HG03342 (cell line): ENCODE data around the gene BEND2.
"Not testable (repeated sequence)": the region's sequence is repeated elsewhere in the genome, so short reads cannot be mapped to it uniquely, and the experiment has no call there.

Experiments used
- ATAC-seq: cut with Tn5 transposase; IDR thresholded peaks from one replicate; pipeline ENCODE4 v1.9.1; 2021; ENCODE audit warnings: mild to moderate bottlenecking, moderate library complexity; ENCODE audit not compliant: unreplicated experiment

Gene BEND2

DNA sequence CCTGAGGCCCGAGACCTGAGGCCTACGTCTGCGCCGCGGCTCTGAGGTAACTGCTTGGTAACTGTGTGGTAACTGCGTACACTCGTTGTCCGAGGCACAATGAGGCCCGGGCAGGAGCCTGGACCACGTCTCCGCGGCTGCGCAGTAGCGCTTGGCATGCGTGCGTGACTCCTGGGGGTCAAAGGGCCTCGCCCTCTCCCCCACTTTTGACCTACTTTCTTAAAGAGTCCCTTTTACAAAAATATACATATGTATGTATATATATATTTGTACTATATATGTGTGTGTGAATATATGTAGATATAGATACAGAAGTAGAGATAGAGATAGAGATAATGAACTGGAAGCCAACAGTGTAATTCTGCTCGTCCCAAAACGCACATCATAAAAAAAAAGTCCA lies at the start of gene BEND2:
Gene BEND2, minus strand, starts transcription at position 101 of the 400 bp plus-strand sequence. CDS start 136 bp downstream, outside the sequence.
- ATAC-seq: no peak

DNA sequence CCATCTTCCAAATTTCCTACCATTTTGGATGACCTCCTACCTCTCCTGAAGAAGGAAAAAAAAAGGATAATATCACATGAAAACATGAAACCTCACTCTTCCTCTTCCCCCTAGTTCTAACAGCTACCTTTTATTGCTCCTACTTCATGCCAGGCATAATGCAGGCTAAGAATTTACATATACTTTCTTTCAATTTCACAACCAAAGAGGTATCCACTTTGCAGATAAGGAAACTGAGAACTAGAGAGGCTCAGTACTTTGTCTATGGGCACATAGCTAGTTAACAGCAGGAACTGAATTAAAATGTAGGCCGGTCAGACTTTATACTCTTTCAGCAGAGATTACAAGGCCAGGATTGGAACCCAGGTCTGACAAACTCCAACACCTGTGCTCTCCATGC lies 34.4 kb upstream of the BEND2 start:
- no peak for ATAC-seq

DNA sequence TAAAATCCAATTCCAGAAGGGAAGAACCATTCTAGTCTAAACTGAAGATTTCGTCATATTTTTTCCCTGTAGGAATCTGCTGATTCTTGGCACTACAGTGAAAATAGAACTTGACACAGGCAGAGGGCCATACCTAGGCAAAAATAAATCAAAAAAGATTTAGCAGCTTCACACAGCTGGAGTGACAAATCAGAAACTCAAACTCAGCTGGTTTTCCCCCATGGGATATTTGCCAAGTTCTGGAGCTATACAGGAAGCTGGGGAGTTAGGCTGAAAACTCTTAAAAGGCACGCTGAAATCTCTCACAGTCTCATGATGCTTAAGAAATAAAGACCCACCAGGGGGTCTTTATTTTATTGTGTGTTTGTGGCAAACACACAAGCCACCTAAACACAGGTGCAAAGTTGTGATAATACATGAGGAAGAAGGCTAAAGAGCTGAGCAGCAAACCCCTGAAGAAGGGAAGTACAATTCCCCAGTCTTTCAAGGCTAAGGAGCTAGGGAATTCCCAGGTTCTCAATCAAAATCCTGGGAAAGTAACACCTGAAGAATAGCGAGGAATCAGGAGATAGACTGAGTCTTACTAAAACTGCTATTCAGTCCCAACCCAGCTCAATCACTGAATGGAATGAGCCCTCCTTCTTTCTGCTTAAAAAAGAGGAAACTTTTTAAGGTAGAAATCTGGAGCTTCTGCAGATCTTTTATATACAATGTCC lies 32.1 kb upstream of the BEND2 start:
- ATAC-seq: no peak

DNA sequence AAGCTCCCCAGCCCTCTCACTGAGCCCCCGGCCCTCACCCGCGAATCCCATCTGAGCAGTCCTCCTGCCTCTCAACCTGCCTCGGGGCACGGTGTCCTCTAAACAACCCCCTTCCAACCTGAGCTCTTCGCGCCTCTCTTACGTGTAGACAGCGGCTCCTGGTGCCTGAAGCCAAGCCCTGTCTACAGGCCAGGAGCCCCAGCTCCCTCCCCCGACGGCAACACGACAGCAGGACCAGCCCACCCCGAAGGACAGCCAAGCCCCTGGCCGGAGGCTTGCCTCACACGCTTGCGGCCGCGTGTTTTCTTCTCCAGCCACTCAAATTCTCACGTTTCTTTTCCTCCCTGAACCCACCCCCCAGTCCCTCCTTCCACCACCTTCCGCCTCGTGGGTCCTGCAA lies 9.0 kb upstream of the BEND2 start:
- ATAC-seq: not testable (repeated sequence)

DNA sequence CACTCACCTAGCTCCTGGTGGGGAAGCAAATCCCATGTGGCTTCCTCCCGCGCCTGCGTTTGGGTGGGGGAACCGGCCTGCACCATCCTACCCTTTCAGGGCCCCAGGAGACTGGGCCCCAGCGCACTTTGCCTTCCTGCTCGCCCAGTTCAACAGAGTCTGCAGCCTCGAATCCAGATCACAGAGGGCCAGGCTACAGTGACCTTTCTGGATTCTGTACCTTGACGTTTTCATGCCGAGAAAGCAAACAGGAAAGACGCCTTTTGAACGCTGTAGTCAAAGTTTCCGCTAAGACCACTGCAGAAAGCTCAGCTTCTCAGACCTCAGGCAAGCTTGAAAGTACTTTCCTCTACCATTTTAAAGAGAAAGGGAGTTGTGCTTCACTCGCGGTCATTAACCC lies 7.4 kb upstream of the BEND2 start:
- no peak for ATAC-seq

DNA sequence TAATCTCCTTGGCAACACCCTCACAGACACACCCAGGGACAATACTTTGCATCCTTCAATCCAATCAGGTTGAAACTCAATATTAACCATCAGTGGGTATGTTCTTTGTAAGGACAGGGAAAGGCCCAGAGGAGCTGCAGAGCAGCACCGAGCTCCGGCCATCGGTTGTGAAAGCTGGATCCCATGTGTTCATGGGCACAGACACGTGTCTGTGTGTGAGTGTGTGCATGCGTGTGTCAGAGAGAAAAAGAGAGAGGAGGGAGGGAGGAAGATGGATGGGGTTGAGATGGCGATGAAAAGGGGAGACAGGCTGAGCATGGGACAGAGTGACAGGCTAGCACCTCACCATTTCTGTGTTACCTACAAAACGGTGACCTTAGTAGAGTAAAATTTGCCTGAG lies 6.8 kb upstream of the BEND2 start:
- ATAC-seq: no peak

DNA sequence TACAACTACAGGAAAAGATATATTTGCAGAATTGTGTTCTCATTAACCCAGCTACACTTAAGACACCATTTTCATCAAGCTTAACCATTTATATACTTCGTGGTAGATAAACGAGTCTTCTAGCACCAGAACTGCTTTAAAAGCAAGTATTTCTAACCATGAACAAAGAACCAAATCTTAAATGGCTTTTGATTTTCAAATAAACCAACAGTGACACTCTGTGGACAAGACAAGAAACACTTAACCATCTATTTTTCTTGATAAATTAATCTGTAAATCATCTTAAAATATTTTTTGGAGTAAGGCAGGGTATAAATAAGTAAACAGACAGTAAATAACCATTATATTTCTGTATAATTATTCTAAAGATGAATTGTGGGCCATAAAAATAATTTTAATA lies 10.2 kb downstream of the BEND2 start:
- ATAC-seq: no peak

DNA sequence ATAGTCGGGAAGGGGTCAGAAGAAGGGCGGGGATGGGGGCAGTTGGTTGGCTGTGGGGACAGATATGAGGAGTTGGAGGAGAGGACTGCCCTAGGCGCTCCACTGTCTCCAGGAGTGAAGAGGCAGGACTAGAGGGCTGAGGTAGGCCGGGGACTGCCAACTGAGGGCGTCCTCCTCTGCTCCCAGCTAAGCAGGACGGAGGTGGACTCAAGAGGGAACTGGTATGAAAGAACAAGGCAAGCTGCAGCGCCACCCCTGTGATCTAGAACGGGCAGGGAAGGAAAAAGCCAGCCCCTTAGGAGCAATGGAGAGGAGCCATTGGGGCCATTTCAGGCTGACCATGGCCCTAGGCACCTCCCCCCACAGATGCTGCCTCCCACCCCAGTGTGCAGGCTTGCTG lies 14.0 kb downstream of the BEND2 start:
- ATAC-seq: no peak

DNA sequence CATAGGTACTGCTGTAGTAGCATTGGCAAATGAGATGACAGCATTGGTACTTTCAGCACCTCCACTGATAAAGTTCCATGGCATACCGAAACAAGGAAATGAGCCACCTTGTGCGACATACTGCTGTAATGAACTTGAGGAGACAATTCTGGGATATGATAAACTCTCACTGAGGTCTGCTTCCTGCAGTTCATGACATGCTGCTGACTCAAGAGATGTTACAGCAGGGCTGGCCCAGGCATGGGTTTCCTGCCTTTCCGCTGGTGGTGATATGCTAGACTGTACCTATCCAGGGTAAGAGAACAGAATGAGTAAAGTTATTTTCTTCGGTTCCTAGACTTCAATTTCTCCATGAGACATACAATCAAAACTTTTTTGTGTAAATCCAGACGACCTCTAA lies 17.1 kb downstream of the BEND2 start:
- no peak for ATAC-seq

DNA sequence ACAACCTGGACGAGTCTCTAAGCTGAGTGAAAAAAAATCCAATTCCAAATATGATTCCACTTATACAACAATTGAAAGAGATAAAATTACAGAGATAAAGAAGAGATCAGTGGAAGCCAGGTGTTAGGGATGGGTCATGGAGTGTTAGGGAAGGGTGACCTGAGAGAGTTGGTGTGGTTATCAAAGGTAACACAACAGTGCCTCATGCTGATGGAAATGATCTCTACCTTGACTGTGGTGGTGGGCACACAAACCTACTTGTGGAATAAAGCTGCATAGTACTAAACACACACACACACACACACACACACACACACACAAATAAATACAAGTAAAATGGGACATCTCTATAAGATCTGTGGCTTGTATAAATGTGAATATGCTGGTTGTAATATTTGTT lies 26.0 kb downstream of the BEND2 start:
- ATAC-seq: no peak

DNA sequence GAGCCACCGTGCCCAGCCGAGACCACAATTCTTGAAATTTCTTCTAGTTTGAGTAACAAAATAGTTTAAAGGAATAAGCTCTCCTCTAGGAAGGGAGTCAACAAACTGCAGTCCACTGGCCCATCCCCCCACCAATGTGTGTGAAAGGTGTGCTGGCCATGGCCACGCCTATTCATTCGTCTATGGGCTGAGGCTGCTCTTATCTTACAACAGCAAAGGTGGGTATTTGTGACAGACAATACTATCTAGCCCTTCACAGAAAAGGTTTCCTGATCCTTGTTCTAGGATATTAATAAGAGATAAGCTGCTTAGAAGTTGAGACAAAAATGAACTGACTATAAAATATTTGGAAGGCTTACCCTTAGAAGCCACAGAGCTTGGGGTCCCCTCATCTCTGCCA lies 41.2 kb downstream of the BEND2 start:
- ATAC-seq: no peak

DNA sequence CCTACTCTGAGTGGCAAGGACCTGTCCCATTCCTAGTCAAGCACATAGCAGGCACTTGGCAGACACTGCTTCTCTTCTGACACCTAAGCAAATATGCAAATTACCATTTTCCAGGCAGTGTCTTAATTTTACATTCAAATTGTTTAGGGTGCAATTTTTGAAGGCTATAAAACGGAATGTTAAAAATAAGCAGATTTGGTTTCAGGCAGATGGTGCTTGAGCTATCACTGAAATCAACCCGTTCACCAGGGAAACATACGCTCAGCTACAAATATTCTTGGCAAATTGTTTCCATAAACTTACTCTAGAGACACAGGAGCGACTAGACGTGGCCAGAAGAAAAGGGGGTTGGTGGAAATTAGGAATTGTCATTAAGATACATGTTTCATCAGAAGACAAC lies 45.7 kb downstream of the BEND2 start:
- ATAC-seq: no peak

DNA sequence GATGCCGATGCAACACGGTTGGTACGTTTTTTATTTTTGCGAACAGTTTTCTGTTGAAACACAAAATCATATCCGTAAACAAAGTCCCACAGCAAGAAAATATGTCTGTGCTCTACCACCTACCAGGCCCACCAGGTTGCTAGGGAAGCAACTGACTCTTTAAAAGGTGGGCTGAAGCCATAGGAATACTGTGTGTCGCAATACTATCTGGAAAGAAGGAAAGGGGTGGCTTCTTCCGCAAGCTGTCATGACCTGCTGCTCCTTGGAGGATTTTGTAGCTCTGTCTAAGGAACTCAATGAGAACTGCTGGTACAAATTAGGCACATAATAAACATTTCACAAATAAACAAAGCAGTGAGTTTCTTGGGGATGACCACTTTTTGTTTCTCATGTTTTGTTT lies 46.5 kb downstream of the BEND2 start:
- ATAC-seq: no peak

DNA sequence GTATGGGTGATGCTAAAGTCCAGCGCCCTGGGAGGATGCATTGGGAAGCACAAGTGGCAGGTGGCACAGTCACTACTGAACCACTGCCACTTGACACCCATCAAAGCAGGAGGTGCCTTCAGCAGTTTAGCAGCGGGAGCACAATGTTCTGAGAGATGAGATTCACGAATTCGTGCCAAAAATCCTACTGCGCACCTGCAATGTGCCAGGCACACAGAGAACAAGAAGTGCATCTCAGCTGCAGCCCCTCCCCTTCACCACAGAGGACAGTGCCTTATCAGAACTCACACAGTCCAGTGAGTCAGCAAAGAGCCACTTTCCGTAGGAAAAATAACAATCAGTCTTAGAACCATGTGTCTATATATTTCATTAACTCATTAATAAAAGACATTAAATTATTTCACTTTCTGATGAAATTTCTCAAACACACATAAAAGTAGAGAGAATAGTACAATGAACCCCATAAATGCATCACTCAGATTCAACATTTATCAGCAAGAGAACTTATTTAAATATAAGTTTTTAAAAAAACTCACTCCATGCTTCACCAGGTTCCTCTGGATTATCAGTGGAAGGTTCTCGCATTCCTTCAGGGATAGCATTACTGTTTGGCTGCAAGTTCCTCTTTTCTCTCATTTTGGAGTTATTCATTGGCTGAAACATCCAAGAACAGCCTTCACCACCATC lies 47.0 kb downstream of the BEND2 start:
- no peak for ATAC-seq

DNA sequence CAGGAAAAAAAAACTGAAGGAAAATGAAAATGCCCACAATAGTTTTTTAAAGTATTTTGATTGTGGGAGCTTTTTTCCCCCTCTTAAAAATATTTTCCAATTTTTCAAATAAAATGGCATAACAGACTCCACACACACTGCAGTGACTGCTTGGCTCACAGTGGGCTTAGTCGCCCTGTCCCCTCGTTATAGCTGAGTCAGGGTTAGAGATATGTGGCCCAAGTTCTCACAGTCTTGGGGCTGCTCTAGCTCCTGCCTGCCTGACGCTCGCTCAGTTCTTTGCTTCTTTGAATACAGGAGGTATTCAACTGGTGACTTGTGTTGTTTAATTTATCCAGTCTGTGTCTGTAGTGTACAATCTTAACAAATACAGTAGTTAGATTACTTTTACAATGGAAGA lies 47.7 kb downstream of the BEND2 start:
- no peak for ATAC-seq

DNA sequence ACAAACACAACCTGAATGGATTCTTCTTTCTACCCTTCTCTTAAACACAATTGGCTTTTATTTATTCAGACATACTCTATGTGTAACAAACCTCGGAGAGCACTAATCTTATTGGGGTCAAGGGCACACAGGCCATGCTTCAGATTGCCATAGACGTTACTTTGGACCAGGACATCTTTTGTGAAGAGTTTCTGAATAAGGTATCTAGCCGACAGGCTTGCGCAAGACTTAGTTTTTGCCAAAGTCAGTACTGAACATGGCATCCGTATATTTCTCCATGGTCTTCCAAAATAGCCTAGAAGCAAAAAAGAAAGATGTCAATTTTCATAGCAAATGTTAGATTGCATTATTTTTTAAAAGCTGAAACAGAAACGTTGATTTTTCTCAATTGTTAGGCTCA lies 49.8 kb downstream of the BEND2 start:
- no peak for ATAC-seq

DNA sequence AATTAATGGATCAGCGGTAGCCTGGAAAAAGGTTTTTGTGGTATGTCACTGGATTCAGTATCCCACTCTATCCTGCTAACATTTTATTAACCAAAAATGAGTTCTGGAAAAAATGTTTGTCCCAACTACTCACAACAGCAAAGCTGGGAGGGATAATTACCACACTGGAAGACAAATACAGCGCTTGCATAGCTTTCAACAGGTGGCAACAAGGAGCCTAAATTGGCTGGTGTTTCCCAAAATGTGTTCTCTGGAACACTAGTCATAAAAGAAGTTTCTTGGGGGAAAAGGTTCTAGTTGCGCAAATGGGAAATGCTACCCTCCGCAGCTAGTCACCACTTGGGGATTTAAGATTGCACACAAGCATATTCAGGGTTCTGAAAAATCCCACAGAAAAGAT lies 54.6 kb downstream of the BEND2 start:
- no peak for ATAC-seq

DNA sequence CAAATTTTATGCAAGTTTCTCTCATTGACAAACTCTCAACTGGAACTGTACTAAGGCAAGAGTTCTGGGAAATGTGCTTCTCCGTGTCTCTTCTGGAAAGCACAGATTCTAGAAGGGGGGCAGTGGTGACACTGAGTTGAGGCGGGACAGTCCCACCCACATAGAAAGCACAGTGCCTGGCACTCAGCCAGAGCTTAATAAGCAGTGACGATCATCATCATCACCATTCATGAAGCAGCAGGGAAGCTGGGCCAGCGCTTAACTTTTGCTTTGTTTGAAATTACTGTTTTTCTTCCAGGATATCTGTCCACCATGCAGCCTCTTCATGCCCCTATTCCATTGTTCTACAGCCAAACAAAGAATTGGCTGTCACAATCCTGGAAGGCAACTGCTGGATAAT lies 60.3 kb downstream of the BEND2 start:
- no peak for ATAC-seq

DNA sequence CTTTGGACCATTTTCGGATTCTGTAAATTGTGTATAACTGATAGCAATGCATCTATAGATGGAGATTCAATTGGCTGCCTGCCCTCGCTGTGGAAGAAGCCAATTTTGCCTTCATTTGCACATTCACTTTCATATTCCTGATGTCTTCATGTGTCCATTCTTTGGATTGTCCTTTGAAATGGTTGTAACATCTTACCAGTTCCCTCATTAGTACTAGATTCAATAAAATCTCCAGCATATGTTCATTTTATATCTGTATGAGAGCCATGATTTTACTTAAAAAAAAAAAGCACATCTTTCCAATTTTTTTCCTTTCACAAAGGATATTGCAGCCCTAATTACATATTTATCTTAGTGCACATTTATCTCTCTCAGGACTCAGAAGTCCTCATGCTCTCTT lies 61.7 kb downstream of the BEND2 start:
- no peak for ATAC-seq

DNA sequence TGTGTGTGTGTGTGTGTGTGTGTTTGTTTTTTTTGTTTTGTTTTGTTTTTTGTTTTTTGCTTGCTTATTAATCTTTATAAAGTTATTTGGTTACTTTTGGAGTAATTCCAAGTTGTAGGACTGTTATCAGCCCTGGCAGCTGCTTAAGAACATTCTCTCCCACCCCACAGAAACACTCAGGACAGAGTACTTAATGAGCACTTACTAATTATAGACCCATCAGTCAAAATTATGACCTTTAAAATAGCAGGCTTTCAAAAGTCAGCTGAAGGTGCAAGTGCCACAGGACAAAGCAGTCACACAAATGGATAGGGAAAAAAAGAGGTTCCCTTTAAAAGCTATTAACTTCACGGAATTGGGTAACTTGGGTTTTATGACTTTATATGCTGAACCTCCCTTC lies 69.0 kb downstream of the BEND2 start:
- no peak for ATAC-seq

DNA sequence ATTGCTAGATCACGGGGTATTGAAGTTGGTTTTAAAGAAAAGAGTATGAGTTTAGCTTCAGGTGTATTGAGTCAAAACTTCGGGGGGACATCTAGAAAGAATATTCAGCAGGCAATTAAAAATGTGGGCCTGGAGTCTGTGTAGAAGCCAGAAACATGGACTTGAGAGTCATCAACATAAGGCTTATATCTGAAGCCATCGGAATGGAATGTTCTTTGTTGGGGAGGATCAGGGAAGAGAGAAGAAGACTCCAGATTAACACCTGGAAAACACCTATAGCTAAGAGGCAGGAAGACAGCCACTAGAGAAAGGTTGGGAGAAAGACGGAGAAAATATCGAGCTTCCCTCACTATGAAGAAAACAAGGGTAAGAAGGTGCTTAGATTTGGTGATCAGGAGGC lies 69.5 kb downstream of the BEND2 start:
- no peak for ATAC-seq

DNA sequence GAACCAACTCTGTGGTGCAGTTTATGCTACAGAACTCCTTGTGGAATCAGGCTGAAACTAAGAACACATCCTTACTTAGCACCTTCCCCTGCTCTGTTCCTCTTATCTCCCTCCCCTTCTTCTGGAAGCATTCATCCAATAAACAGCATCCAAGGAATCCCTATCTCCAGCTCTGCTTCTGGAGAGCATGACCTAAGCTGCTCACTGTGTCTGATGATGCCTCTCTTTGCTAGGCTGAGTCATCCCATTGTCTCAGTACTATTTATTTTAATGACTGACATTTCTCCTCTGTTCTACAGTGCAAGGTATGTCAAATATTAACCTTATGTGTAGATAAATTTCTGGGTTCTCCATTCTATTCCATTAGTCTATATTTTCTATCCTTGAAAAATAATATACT lies 71.2 kb downstream of the BEND2 start:
- no peak for ATAC-seq

DNA sequence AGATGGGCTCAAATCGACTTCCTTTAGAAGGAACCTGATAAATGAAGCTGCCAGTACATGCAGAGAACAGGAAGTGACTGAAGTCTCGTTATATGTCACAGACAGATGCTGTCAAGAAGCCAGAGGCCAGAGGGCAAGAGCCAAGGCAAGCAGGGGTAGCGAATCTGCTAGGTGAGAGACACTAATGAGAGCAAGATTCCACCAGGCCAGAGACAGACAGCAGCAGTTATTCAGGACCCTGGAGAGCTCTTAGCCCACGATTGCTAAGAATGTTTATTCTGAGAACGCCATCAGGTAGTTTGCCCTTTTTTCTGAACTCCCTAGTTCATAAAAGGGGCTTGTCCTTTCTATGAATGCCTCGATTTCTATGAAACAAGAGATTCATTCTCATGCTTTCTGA lies 73.7 kb downstream of the BEND2 start:
- ATAC-seq: no peak
